HK-2 (cell line): ENCODE measurements around the gene FRY.
A peak's percentile ranks its signal among the peaks of the same experiment; 100 is the strongest.

Experiments used
- DNase-seq: peaks from one replicate; pipeline ENCODE4 v3.0.0-alpha.2; 2018; ENCODE audit not compliant: unreplicated experiment

Gene FRY

GRCh38 chr13:32016631-32017030, 14.9 kb upstream of the FRY start:
- no peak for DNase-seq

- DNase-seq = no peak
These were observed 14.1 kb upstream of the FRY start for GRCh38 chr13:32017474-32017873.

- peak; percentile 13 for DNase-seq
These were observed 11.9 kb upstream of the FRY start for GRCh38 chr13:32019612-32020233.

GRCh38 chr13:32021785-32022184, 9.8 kb upstream of the FRY start:
- no peak for DNase-seq

- DNase-seq = no peak
These were observed 9.3 kb upstream of the FRY start for GRCh38 chr13:32022311-32022710.

- DNase-seq = no peak
These were observed 8.5 kb upstream of the FRY start for GRCh38 chr13:32023096-32023495.

GRCh38 chr13:32023698-32024097, 7.9 kb upstream of the FRY start:
- DNase-seq = no peak

GRCh38 chr13:32024750-32025149, 6.8 kb upstream of the FRY start:
- no peak for DNase-seq

GRCh38 chr13:32025730-32026129, 5.8 kb upstream of the FRY start:
- DNase-seq = no peak

GRCh38 chr13:32026623-32027022, 5.0 kb upstream of the FRY start:
- DNase-seq = no peak

GRCh38 chr13:32028711-32029110, 2.9 kb upstream of the FRY start:
- no peak for DNase-seq

- DNase-seq = no peak
These were observed 1.9 kb upstream of the FRY start for GRCh38 chr13:32029684-32030083.

- DNase-seq = no peak
These were observed 319 bp downstream of the FRY start for GRCh38 chr13:32031815-32032370.

GRCh38 chr13:32032759-32033158, 1.2 kb downstream of the FRY start:
- no peak for DNase-seq

- DNase-seq = no peak
These were observed 2.2 kb downstream of the FRY start for GRCh38 chr13:32033744-32034143.

GRCh38 chr13:32035716-32036115, 4.1 kb downstream of the FRY start:
- DNase-seq = no peak

- no peak for DNase-seq
These were observed 4.6 kb downstream of the FRY start for GRCh38 chr13:32036126-32036695.

GRCh38 chr13:32036757-32037156, 5.2 kb downstream of the FRY start:
- DNase-seq = no peak

- DNase-seq = no peak
These were observed 5.9 kb downstream of the FRY start for GRCh38 chr13:32037471-32037870.

- no peak for DNase-seq
These were observed 6.8 kb downstream of the FRY start for GRCh38 chr13:32038343-32038742.

- no peak for DNase-seq
These were observed 7.5 kb downstream of the FRY start for GRCh38 chr13:32039056-32039455.

GRCh38 chr13:32039528-32039927, 8.0 kb downstream of the FRY start:
- DNase-seq = no peak

GRCh38 chr13:32040052-32040642, 8.6 kb downstream of the FRY start:
- no peak for DNase-seq
